ENCODE results near the gene PER2. TPM values are rescaled to one million over a fixed set of nuclear protein-coding genes. Genes with fewer than 3 reads are reported as not detected.

Gene PER2
- total and polyA plus RNA-seq, 2 of the 13 experiments (the other 11 are each of a cell fraction or from before 2014, with no cell fraction given): 5.1 to 9.4 TPM

- TF ChIP-seq NFE2L2 (IDR thresholded peaks at IDR 0.05; ENCODE audit: low read length) (no peak), ZNF569 (CRISPR knock-in tag; IDR thresholded peaks at IDR 0.05; ENCODE audit: borderline replicate concordance) (no peak), ZBTB21 (CRISPR knock-in tag; IDR thresholded peaks at IDR 0.05) (no peak), NR3C1 (CRISPR knock-in tag; IDR thresholded peaks at IDR 0.05) (no peak), ZNF142 (CRISPR knock-in tag; IDR thresholded peaks at IDR 0.05) (no peak; the same call in 1 of the 2 replicates), ZNF264 (CRISPR knock-in tag; IDR thresholded peaks at IDR 0.05) (peak; percentile 68; the same call in 1 of the 2 replicates), ZNF782 (CRISPR knock-in tag; IDR thresholded peaks at IDR 0.05; ENCODE audit: borderline replicate concordance) (no peak), HMGA1 (CRISPR knock-in tag; conservative IDR thresholded peaks at IDR 0.05) (no peak), ZNF362 (CRISPR knock-in tag; IDR thresholded peaks at IDR 0.05; ENCODE audit: borderline replicate concordance) (no peak), GABPA (IDR thresholded peaks at IDR 0.05; ENCODE audit: low read depth, low read length) (no peak), GABPA (CRISPR knock-in tag; IDR thresholded peaks at IDR 0.05; ENCODE audit: low read depth) (peak; percentile 12; the same call in 1 of the 2 replicates), GRHL1 (CRISPR knock-in tag; conservative IDR thresholded peaks at IDR 0.05) (no peak), ZNF546 (CRISPR knock-in tag; conservative IDR thresholded peaks at IDR 0.05) (no peak), SNAPC2 (CRISPR knock-in tag; IDR thresholded peaks at IDR 0.05) (no peak), ZNF235 (CRISPR knock-in tag; IDR thresholded peaks at IDR 0.05; ENCODE audit: borderline replicate concordance) (no peak), KDM2A (CRISPR knock-in tag; IDR thresholded peaks at IDR 0.05; ENCODE audit: borderline replicate concordance, low read depth) (peak; percentile 58; the same call in 1 of the 2 replicates), ZKSCAN5 (CRISPR knock-in tag; IDR thresholded peaks at IDR 0.05) (no peak), MBNL3 (CRISPR knock-in tag; conservative IDR thresholded peaks at IDR 0.05) (no peak), MIER3 (CRISPR knock-in tag; IDR thresholded peaks at IDR 0.05; ENCODE audit: borderline replicate concordance) (no peak), ZFY (CRISPR knock-in tag; IDR thresholded peaks at IDR 0.05) (peak; percentile 79)
These were observed 6.2 kb upstream of the PER2 start (continued) for GRCh38 chr2:238294393-238295143.
